MV-4-11 (cell line): Measurements from ENCODE around the gene DSE.

Experiments used
- DNase-seq: peaks from one replicate; lab custom pipeline; 2025; lab: John Stamatoyannopoulos, UW

Gene DSE

DNA sequence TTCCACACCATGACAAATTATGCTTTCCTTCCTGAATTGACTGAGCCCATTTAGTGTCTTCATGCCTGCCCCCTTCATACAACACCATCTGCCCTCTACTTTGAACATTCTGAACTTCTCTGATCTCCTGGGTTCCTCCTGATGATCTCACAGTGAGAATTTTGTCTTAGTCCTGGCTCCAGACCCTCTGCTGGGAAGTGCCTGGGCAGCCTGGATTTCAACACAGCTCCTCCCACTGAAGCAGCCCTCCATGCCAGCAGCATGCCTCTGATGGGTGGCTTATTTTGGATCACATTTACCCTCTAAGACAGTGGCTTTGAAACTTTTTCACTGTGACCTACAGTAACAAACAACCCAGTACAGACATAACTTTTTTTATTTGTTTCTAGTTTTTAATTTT lies 41.5 kb downstream of the DSE start:
- no peak for DNase-seq

DNA sequence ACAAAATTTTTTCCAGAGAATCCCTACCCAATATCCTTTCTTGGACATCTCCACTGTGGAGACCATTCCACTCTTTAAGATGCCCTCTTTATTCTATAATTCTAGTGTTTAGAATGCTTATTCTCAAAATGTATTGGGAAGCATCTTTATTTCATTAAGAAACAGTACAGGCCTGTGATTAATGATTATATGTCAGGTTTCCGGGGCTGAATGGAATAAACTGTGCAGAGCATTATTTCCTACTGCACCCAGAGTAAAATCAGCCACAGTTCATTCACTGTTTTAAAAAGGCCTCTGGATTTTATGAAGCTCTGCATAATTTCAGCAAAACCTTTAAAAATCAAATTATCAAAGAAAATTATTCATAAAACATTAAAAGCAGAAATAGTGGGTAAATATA lies 42.6 kb downstream of the DSE start:
- no peak for DNase-seq

DNA sequence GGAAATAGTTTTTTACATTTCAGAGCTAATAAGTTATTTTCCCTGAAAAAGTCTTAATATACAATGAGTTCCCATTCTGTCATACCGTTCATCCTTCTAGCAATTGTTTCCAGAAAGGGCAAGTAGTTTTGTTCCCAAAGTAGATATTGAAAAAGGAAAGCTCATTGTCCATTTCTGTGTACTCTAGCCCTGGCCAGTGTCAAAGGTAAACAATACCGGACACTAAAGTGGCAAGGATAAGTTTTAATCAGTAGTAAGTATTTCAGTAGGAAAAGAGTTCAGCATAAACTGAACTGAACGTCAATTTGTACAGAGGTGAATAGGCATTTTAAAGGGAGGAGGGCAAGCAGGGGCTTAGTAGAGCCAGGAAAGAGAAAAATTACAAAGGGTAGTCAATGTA lies 46.9 kb downstream of the DSE start:
- DNase-seq, result no peak

DNA sequence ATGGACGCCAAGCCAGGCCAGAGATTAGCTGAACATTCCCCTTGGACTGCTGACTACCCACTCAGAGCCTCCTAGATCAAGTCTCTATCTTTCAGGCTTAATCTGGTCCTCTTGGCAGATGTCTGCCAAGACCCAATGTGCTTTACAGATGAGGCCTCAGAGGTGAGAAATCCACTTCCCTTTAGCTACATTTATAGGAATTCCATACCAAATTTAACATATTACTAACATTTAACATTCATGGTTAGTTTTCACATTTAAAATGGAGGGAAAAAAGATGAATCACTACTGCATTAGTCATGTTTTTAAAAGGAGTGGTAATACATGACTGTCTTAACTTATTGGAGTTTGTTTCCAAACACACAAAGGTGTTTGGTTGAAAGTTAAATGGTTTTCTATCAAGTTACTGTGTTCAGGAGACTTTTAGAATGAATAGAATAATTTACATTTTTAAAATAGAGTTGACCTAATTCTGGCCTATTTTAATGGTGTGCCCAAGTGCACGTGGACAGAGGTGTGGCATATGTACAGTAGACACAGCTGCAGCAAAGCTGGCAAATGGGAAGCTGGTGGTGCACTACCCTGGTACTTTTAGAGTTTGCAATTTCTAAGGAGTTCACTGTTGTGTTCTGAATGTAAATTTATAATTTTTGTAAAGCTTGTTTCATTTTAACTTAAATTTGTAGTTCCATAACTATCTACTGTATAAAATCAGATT lies 48.5 kb downstream of the DSE start:
- DNase-seq, result no peak

DNA sequence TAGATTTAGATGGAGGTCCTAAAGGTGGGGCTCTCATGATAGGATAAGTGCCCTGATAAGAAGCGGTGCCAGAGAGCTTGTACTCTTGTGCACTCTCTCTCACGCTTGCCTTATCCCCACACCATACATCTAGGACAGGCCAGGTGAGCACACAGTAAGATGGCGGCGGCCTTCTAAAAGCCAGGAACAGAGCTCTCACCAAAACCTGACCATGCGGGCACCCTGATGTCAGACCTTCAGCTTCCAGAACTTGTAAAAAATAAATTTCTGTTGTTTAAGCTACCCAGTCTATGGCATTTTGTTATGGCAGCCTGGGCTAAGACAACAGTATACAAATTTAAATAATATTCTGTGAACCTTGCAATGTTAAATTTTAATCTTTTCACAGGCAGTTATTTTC lies 49.6 kb downstream of the DSE start:
- no peak for DNase-seq

DNA sequence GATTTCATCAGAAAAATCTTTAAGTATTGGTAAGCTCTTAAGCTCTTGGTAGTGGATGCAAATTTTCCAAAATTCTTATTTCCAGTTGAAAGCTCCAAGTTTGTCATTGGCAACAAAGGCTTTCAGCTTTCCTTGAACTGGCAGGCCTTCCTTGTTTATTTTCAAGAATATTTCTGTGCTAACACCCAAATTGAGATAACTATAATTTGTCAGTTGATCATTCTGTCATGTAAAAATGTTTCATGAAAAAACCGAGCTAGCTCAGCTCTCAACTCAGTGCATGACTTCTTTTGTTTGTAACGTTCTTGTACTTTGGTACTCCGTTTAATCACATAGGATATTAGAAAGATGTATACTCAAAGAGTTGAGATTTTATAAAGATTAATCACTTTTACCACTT lies 51.5 kb downstream of the DSE start:
- DNase-seq, result no peak

DNA sequence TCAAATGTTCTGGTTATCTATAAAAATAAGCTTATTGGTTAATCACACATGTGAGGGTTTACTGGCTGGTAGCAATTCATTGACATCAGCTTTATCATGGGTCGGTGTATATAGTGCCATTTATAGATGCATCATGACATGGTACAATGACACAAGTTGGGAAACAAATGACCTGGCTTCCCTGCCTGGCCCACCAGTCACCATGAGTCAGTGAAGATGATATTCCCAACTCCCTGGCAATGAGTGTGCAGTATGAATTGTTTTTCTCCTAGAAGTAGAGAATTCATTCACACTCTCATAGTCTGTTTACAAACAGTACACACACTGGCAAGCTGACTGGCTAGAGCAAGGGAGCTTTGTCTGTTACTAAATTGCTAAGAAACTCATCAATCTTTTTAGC lies 53.3 kb downstream of the DSE start:
- DNase-seq, result no peak

DNA sequence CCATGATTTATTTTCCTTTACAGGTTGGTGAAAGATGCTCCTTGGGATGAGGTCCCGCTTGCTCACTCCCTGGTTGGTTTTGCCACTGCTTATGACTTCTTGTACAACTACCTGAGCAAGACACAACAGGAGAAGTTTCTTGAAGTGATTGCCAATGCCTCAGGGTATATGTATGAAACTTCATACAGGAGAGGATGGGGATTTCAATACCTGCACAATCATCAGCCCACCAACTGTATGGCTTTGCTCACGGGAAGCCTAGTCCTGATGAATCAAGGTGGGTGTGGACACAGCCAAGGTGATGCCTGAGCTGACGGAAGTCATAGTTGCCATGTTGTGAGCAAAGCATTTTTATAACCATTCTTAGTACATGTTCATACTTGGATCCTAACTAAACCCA lies 55.8 kb downstream of the DSE start:
- no peak for DNase-seq

DNA sequence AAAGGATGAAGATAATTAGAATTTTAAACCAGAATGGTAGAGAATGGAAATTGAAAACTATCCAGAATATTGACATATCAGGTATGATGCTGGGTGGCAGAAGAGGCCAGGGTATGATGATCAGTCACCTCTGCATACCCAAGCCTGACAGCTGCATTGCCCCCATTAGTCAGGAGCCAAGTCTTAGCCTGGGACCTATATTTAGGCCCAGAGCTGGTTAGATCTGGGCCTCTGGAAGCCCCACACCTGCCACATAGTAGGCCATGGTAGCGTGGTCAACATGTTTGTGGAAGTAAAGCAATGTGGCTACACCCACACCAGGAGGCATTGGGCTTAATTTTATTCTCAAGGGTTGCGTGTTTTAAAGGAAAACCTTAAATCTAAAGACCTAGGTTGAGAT lies 58.4 kb downstream of the DSE start:
- DNase-seq, result no peak

DNA sequence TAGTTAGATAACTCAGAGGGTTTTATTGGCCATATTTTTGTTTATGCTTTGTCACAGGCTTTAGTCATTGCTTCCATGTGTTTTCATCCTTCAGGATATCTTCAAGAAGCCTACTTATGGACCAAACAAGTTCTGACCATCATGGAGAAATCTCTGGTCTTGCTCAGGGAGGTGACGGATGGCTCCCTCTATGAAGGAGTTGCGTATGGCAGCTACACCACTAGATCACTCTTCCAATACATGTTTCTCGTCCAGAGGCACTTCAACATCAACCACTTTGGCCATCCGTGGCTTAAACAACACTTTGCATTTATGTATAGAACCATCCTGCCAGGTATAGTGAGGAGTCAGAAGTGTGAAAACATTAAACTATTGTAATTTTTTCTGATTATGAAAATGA lies 60.1 kb downstream of the DSE start:
- no peak for DNase-seq

DNA sequence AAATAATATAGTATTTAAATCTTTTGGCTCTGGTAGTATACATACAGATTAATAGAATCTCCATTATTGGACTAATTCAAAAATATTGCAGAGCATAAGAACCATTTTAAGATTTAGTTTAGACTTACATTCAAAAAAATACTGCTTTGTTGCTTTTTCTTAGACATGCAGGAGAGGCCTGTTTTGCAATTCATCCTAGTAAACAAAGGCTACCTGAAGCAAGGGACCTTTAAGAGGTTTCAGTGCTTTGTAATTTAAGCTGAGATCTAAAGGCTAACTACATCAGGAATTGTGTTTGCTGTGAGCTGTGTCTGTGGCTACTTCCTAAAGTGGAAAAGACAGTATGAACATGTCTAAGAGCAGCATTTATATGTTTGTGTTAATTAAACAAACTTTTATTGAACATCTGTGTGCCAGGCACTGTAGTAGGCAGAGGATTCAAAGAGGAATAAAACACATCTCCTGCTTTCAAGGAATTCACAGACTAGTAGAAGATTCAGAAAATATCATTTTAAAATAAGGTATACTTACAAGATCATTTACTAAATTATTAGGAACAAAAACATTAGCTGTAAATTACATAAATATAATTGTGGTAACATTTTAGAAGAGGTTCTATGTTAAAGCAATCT lies 61.3 kb downstream of the DSE start:
- DNase-seq, result no peak

DNA sequence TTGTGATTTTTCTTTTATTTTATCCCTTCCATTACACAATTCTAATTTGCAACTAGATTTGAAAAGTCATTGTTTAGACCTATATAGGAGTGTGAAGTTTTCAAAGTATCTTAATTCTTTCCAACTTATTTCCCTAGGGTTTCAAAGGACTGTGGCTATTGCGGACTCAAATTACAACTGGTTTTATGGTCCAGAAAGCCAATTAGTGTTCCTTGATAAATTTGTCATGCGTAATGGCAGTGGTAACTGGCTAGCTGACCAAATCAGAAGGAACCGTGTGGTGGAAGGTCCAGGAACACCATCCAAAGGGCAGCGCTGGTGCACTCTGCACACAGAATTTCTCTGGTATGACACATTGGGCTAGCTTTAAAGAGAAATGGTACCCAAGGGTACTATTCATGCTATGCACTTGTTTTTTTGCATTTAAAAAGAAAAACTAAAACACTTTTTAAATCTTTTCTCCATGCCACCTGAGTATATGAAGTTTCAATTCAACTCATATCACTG lies 62.5 kb downstream of the DSE start:
- DNase-seq, result no peak

DNA sequence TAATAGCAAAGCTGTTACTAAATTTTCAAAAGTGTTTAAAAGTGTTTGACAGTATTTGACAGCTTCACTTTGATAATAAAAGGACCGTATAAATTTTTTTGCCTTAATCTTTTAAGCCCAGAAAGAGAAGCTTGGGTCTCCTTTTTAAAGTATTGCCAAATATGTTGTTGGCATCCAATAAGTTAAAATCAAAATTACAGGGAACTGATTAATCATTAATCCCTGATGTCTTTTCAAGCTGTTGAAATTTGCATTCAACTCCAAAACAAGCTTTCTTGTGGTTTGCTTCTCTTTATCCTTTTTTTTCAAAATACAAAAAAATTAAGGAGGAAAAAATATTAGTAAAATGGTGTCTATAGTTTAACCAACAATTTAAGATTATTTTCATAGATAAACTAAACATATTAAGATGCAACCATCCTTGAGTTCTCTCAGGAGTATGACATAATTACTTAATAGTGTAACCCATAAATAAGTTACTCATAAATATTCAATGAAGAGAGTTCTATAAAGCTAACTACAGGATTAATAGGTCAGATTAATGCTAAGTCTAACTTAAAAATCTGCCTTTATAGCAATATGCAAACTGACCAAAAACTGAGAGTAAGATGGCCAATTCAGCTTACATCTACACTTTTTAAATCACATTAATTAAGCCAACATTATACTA lies 63.4 kb downstream of the DSE start:
- no peak for DNase-seq

DNA sequence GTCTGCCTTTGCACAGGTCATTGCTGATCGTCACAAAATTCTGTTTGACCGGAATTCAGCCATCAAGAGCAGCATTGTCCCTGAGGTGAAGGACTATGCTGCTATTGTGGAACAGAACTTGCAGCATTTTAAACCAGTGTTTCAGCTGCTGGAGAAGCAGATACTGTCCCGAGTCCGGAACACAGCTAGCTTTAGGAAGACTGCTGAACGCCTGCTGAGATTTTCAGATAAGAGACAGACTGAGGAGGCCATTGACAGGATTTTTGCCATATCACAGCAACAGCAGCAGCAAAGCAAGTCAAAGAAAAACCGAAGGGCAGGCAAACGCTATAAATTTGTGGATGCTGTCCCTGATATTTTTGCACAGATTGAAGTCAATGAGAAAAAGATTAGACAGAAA lies 65.8 kb downstream of the DSE start:
- no peak for DNase-seq

DNA sequence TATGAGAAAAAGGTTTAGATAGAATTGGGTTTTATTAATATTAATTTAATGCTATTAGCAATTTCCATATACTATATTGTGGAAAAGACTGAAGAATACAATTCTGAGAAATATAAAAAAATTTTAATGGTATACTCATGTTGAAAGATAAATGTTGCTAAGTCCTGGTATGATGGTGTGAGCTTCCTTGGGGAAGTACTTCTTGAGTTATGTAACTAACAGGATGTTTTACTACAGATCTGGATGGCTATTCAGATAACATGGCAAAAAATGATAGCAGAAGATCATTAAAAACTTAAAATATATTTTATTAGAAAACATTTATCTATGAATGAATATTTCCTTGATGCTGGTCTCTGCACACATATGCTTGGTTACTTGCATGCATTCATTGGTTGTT lies 66.9 kb downstream of the DSE start:
- no peak for DNase-seq

DNA sequence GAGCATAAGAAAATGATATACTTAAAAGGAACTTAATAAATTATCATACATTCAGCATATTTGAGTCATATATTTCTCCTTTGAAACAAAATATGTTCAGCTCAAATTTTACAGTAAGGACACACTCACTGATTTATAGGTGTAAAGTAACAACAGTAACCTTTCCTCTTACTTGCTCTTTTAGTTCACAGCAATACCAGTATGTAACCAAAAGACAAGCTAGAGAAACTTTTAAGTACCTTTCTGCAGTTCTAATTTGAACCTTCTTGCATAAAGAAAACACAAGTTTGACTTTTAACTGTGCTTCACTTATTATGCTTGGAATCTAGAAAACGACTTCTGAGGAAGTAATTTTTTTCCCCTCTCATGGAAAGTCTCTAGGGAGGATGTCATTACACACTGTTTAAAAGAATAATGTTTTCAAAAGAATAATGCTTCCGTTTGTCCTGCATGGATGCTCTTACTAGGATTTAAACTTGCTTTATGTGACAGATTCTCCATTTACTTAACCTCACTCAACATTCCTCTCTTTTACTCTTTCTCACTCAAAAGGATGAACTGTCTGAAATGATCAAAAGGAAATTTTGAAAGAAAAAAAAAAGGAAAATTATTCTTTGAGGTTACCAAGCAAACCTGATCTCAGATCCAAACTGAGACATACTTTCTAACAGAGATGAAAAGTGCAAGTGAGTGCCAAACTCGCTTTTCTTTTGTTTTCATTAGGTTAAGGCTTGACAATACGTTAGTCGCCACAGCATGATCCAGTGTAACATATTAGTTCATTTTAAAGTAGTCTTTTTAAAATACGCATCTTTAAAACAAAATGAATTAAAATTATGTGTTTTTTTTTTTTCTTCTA lies 68.1 kb downstream of the DSE start:
- no peak for DNase-seq

DNA sequence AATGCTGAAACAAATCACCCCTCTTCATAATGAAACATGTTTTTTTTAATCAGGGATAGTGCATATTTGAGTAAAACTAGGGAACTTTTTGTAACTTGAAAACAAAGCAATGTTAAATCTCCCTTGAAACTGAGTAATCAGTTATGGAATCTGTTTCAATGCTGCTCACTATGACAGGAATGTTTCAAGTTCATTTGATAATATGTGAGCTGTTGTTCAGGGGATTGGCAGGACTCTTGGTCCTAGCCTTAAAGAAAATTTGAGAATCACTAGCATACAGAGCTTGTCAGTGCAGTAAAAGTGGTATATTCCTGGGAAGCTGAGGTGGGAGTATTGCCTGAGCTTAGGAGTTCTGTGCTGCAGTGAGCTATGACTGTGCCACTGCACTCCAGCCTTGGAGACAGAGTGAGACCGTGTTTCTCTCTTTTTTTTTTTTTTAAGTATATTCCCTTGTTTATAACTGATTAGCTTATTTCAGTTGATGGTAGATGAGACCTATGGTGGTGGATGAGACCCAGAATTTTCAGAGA lies 68.8 kb downstream of the DSE start:
- DNase-seq, result no peak

DNA sequence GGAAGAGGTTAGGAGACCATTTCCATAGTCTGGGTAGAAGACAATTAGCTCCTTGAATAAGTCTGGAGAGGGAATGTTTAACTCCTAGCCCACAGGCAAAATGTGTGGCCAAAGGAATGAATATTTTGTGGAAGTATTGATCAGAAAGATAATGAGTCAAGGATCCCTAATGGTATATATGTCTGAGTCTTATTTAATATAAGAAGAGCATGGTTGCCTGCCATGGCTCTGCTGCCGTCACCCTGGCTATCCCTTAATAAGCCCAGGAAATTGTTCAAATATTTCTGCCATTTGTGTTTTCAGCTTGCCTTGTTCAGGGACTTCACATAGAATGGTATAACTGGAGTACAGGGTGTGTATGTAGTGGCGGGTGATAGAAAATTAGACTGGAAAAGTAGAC lies 72.4 kb downstream of the DSE start:
- DNase-seq, result no peak

DNA sequence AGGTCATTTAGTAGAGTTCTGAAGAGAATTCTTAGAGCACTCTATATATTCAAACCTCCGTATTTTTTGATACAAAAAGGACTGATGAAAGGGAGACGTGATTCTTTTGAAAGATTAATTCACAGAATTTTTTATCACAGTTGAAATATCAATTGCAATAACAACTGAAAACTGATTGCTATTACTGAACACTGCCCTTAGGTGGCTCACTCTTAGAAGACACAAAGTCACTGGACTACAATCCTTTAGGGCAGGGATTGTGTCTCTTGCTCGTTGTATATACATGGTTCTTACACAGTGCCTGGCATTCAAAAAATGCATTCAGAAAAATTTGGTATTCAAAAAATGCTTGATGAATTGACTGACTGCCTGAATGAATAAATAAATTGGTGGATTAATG lies 73.3 kb downstream of the DSE start:
- no peak for DNase-seq

DNA sequence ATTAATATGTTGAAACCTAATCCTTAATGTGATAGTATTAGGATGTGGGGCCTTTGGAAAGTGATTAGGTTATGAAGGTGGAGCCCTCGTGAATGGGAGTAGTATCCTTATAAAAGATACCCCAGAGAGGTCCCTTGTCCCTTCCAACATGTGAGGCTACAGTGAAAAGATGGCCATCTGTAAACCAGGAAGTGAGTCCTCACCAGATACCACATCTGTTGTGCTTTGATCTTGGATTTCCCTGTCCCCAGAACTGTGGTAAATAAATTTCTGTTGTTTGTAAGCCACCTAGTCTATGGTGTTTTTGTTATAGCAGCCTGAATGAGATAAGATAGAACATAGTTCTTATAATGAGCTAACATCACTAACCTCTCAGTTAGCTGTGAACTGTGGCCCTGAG lies 73.8 kb downstream of the DSE start:
- DNase-seq, result no peak

DNA sequence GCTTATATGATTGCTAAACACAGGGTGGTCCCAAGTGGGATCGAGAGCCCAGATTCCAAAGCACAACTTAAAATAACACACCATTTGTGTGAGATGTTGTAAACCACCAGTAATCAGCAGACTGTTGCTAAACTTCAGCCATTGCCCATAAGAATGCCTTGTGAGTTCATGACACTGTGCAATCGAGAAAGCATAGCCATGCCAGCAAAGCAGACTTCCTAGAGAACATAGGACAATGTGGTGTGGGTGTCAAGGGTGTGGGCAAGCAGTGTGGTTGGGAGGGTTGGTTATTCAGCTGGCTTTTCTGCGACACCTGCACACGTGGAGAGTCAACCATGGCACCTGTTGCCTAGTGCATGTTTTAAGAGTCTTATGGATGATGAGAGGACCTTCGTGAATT lies 74.4 kb downstream of the DSE start:
- DNase-seq, result no peak

DNA sequence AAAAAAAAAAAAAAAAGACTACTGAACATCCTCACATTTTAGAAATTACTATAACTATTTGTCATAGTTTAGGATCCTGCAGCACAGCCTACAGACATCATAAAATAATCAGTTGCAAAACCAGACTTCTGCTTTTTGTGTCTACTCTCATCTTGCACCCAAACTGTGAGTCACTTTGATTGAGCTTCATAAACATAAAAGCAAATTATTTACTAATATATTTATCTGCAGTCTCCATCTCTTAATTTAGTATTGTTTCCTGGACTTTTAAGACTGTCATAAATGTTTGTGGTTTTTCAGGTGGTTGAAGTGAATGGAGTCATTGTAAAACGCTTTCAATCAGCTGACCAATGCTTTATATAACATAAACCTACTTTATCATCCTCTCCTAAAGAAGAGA lies 75.7 kb downstream of the DSE start:
- peak; percentile 70 for DNase-seq
